ENCODE results near the gene KIF15. TPM values are rescaled to one million over a fixed set of nuclear protein-coding genes. Genes with fewer than 3 reads are reported as not detected.

The KIF15 gene
- total and polyA plus RNA-seq, 3 experiments from 2014 or later: 0.24 to 23.6 (median 21.7) TPM

GRCh38 chr3:44902628-44903027, 141.0 kb downstream of the KIF15 start:
- no peaks in the 10 kb centered on the region for H3K36me3 ChIP-seq (ENCODE audit: insufficient read depth, low read length)
- no peaks in the 10 kb centered on the region for H3K9me3 ChIP-seq (ENCODE audit: low read length)
- H3K4me1 ChIP-seq (ENCODE audit: insufficient read depth, low read length): no peaks in the 10 kb centered on the region
- Mint-ChIP-seq H3K27ac (no peak overlapping the region), H3K9me3 (peaks cover 0 to under 1% (median 0%) of the 10 kb centered on the region in 5 donors), H3K36me3 (no peaks in the 10 kb centered on the region), H3K4me3 (no peak overlapping the region), H3K4me1 (no peaks in the 10 kb centered on the region), H3K27me3 (peaks cover 14 to 49% of the 10 kb centered on the region in 2 donors)
- ChIA-PET POLR2A (no interaction called here), CTCF (interaction anchor here (0.6 kb wide), 1 partner anchor 22 kb away, joined by 3 read pairs; no protein-coding TSS in a partner anchor)
- no peak for DNase-seq
- H3K4me3 ChIP-seq (ENCODE audit: low read length): no peak overlapping the region
- no peak overlapping the region for H3K27ac ChIP-seq (ENCODE audit: low read depth, low read length)
- peaks cover 7% of the 10 kb centered on the region for H3K27me3 ChIP-seq (ENCODE audit: insufficient read depth, low read length, poor library complexity, severe bottlenecking)

Other genes with a start within 250 kb of the KIF15 start
- gene ZKSCAN7, start 206.6 kb upstream of the KIF15 start, total RNA-seq: 1 to 10 TPM; 3.7 to 4.7 TPM
- 3.8 TPM for gene ZKSCAN7, start 206.6 kb upstream of the KIF15 start, polyA plus RNA-seq
- under 1 TPM; 0.35 to 0.53 TPM for gene ZNF660, start 176.8 kb upstream of the KIF15 start, total RNA-seq
- 0.07 TPM for gene ZNF660, start 176.8 kb upstream of the KIF15 start, polyA plus RNA-seq
- 10 to 100 TPM; 13.8 to 14.2 TPM for gene ZNF197, start 136.8 kb upstream of the KIF15 start, total RNA-seq
- gene ZNF197, start 136.8 kb upstream of the KIF15 start, polyA plus RNA-seq: 5.7 TPM
- 1 to 10 TPM; 8.2 to 9.0 TPM for gene ZNF35, start 113.1 kb upstream of the KIF15 start, total RNA-seq
- gene ZNF35, start 113.1 kb upstream of the KIF15 start, polyA plus RNA-seq: 2.4 TPM
- 1 to 10 TPM; 1.6 to 1.7 TPM for gene ZNF502, start 49.1 kb upstream of the KIF15 start, total RNA-seq
- gene ZNF502, start 49.1 kb upstream of the KIF15 start, polyA plus RNA-seq: 4.1 TPM
- 1 to 10 TPM; 4.9 to 6.0 TPM for gene ZNF501, start 32.2 kb upstream of the KIF15 start, total RNA-seq
- gene ZNF501, start 32.2 kb upstream of the KIF15 start, polyA plus RNA-seq: 2.9 TPM
- 10 to 100 TPM; 38.9 to 41.7 TPM for gene KIAA1143, start 175 bp upstream of the KIF15 start, total RNA-seq
- 24.5 TPM for gene KIAA1143, start 175 bp upstream of the KIF15 start, polyA plus RNA-seq
- gene TMEM42, start 100.1 kb downstream of the KIF15 start, total RNA-seq: 1 to 10 TPM; 8.2 to 9.1 TPM
- gene TMEM42, start 100.1 kb downstream of the KIF15 start, polyA plus RNA-seq: 35.9 TPM
- not detected for gene TGM4, start 112.8 kb downstream of the KIF15 start, total RNA-seq
- gene TGM4, start 112.8 kb downstream of the KIF15 start, polyA plus RNA-seq: 0.43 TPM
- 10 to 100 TPM; 40.9 to 41.8 TPM for gene ZDHHC3, start 214.4 kb downstream of the KIF15 start, total RNA-seq
- 46.3 TPM for gene ZDHHC3, start 214.4 kb downstream of the KIF15 start, polyA plus RNA-seq
- gene EXOSC7, start 214.4 kb downstream of the KIF15 start, total RNA-seq: 10 to 100 TPM; 86.4 to 89.6 TPM
- 42.1 TPM for gene EXOSC7, start 214.4 kb downstream of the KIF15 start, polyA plus RNA-seq

Measured in CD8-positive, alpha-beta memory T cell (primary cell).